22Rv1 (cell line): Measurements from ENCODE around the gene PRPS2.

Experiments used
- ZFX ChIP-seq: fragments of 450-650 bp; IDR thresholded peaks from 2 replicates; pipeline ENCODE4 v1.6.1; 2017; ENCODE audit warnings: antibody characterized with exemption, borderline replicate concordance
- TF ChIP-seq, protein P1 (sequence below): fragments of 450-650 bp; IDR thresholded peaks from 2 replicates; pipeline ENCODE4 v1.5.1; 2017; ENCODE audit warnings: mild to moderate bottlenecking

- TF ChIP-seq, protein P1, sequence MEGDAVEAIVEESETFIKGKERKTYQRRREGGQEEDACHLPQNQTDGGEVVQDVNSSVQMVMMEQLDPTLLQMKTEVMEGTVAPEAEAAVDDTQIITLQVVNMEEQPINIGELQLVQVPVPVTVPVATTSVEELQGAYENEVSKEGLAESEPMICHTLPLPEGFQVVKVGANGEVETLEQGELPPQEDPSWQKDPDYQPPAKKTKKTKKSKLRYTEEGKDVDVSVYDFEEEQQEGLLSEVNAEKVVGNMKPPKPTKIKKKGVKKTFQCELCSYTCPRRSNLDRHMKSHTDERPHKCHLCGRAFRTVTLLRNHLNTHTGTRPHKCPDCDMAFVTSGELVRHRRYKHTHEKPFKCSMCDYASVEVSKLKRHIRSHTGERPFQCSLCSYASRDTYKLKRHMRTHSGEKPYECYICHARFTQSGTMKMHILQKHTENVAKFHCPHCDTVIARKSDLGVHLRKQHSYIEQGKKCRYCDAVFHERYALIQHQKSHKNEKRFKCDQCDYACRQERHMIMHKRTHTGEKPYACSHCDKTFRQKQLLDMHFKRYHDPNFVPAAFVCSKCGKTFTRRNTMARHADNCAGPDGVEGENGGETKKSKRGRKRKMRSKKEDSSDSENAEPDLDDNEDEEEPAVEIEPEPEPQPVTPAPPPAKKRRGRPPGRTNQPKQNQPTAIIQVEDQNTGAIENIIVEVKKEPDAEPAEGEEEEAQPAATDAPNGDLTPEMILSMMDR = no peak
- no peak for TF ChIP-seq ZFX
These were observed 75.5 kb downstream of the PRPS2 start, which contains the start of gene TLR7 for GRCh38 chrX:12866451-12867377.
